HFF-Myc (cell line): Measurements from ENCODE around the gene SBK3.
"Not testable (repeated sequence)": the region's sequence is repeated elsewhere in the genome, so short reads cannot be mapped to it uniquely, and the experiment has no call there.

ENCODE experiments used
- DNase-seq: peaks from one replicate; pipeline ENCODE4 v3.0.0-alpha.2; 2011; ENCODE audit warnings: low read depth; ENCODE audit errors: extremely low read depth
- H3K4me3 ChIP-seq: replicated peaks from 2 replicates; pipeline ENCODE4 v1.5.1; 2011; ENCODE audit warnings: low read depth, mild to moderate bottlenecking, control low read depth, low read length
- CTCF ChIP-seq: IDR thresholded peaks from 2 replicates; pipeline ENCODE4 v1.5.1; 2012; ENCODE audit warnings: mild to moderate bottlenecking, low read depth, low read length, control low read depth; ENCODE audit errors: missing control alignments

Gene SBK3

GRCh38 chr19:55588738-55589137 is 43.4 kb upstream of the SBK3 start:
- no peak for TF ChIP-seq CTCF
- no peak for DNase-seq
- H3K4me3 ChIP-seq = no peak overlapping the region

- DNase-seq = peak; percentile 61
- TF ChIP-seq CTCF = no peak
- peak overlapping the region; percentile 40 for H3K4me3 ChIP-seq
Measured at GRCh38 chr19:55586976-55587668, 41.8 kb upstream of the SBK3 start.

- H3K4me3 ChIP-seq = peak overlapping the region; percentile 31
- DNase-seq = no peak
- no peak for TF ChIP-seq CTCF
Measured at GRCh38 chr19:55585658-55586339, 40.5 kb upstream of the SBK3 start.

- no peak overlapping the region for H3K4me3 ChIP-seq
- no peak for DNase-seq
- TF ChIP-seq CTCF = no peak
Measured at GRCh38 chr19:55584871-55585270, 39.5 kb upstream of the SBK3 start.

GRCh38 chr19:55583897-55584296 is 38.6 kb upstream of the SBK3 start:
- not testable (repeated sequence) for DNase-seq, H3K4me3 ChIP-seq

GRCh38 chr19:55582284-55582683 is 36.9 kb upstream of the SBK3 start:
- DNase-seq = not testable (repeated sequence)

GRCh38 chr19:55581823-55582223 is 36.5 kb upstream of the SBK3 start:
- no peak for DNase-seq
- H3K4me3 ChIP-seq = no peak overlapping the region
- TF ChIP-seq CTCF = no peak

More at GRCh38 chr19:55582284-55582683, 36.9 kb upstream of the SBK3 start:
- H3K4me3 ChIP-seq = not testable (repeated sequence)
